DND-41 (cell line): ENCODE results near the gene HMBS.

Experiments
- ATAC-seq: fragments of 200-7000 bp; cut with Tn5 transposase; 3 replicates; pipeline ENCODE4 v1.9.1; 2021; ENCODE audit warnings: low read depth; ENCODE audit not compliant: insufficient read depth
- DNase-seq: peaks from one replicate; pipeline ENCODE4 v3.0.0-alpha.2; 2020
- H2AFZ ChIP-seq: 2 replicates; pipeline ENCODE4 v1.6.0; 2012; ENCODE audit warnings: low read depth, low read length
- H3K27ac ChIP-seq: 2 replicates; pipeline ENCODE4 v1.5.1; 2012; ENCODE audit warnings: low read length, inconsistent platforms
- H3K27me3 ChIP-seq: fragments of 200-600 bp; sonication (generic); 2 replicates; pipeline ENCODE4 v1.6.0; 2012; ENCODE audit warnings: low read length, mild to moderate bottlenecking, inconsistent platforms; ENCODE audit not compliant: insufficient read depth, poor library complexity
- H3K36me3 ChIP-seq: 2 replicates; pipeline ENCODE4 v1.5.1; 2012; ENCODE audit warnings: low read length, inconsistent platforms; ENCODE audit not compliant: insufficient read depth
- H3K4me1 ChIP-seq: 2 replicates; pipeline ENCODE4 v1.5.1; 2012; ENCODE audit warnings: mild to moderate bottlenecking, low read length; ENCODE audit not compliant: insufficient read depth
- H3K4me2 ChIP-seq: 2 replicates; pipeline ENCODE4 v1.6.0; 2012; ENCODE audit warnings: mild to moderate bottlenecking, moderate library complexity, low read length, inconsistent platforms; ENCODE audit not compliant: insufficient read depth
- H3K4me3 ChIP-seq, 2 experiments: fragments of 200-600 bp in 1 of 2; shearing (Covaris generic) in 1 of 2; 2 replicates each; pipeline ENCODE4 v1.5.1; 2012 to 2016; ENCODE audit warnings: inconsistent platforms in 2 of 2, low read length in 2 of 2, mild to moderate bottlenecking in 2 of 2, low read depth in 1 of 2, moderate library complexity in 1 of 2
- H3K79me2 ChIP-seq: 2 replicates; pipeline ENCODE4 v1.6.0; 2012; ENCODE audit warnings: low read length, inconsistent platforms; ENCODE audit not compliant: insufficient read depth
- H3K9ac ChIP-seq: 2 replicates; pipeline ENCODE4 v1.6.0; 2012; ENCODE audit warnings: low read depth, mild to moderate bottlenecking, inconsistent platforms, low read length, moderate library complexity
- H3K9me3 ChIP-seq: 2 replicates; pipeline ENCODE4 v1.5.1; 2012; ENCODE audit warnings: low read length, moderate library complexity, mild to moderate bottlenecking, inconsistent platforms; ENCODE audit not compliant: insufficient read depth, severe bottlenecking
- H4K20me1 ChIP-seq: 2 replicates; pipeline ENCODE4 v1.6.0; 2012; ENCODE audit warnings: low read length; ENCODE audit not compliant: insufficient read depth
- EZH2 ChIP-seq: IDR thresholded peaks from 3 replicates; pipeline ENCODE4 v1.6.1; 2012; ENCODE audit warnings: borderline replicate concordance, low read depth, mild to moderate bottlenecking, moderate library complexity, low read length, inconsistent platforms; ENCODE audit not compliant: severe bottlenecking
- TF ChIP-seq, protein P1 (sequence below): IDR thresholded peaks from 2 replicates; pipeline ENCODE4 v1.5.1; 2012; ENCODE audit warnings: borderline replicate concordance, low read length, moderate library complexity, mild to moderate bottlenecking; ENCODE audit not compliant: poor library complexity, severe bottlenecking; ENCODE audit errors: extremely low read depth

Gene HMBS

DNA sequence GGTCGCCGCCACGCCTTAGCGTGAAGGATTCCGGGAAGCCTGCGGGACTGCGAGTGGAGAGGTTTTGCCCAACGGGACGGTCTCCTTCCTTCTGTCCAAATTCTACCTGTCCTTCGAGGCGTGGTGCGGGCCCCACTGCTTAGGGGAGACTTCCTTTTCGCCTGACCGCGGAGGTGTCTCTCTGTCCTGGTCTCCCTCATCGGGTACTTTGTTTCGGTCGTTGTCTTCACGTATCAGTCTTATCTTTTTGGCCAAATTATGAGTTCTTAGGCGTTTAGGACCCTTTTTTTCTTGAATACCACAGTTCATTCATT lies 37.1 kb downstream of the HMBS start:
- Histone ChIP-seq H3K4me1 (peaks cover 26% of the 10 kb centered on the region), H3K27me3 (no peaks in the 10 kb centered on the region), H3K9ac (peak overlapping the region; percentile 68), H3K9me3 (no peaks in the 10 kb centered on the region), H3K36me3 (peaks cover 19% of the 10 kb centered on the region), H3K4me3 (peak overlapping the region; percentile 40 to 86), H3K27ac (peak overlapping the region; percentile 73), H4K20me1 (peaks cover 7% of the 10 kb centered on the region; the same call in 1 of the 2 replicates), H3K4me2 (peak overlapping the region; percentile 78), H3K79me2 (peaks cover 31% of the 10 kb centered on the region), H2AFZ (peak overlapping the region; percentile 80)
- DNase-seq (no peak), ATAC-seq (no peak)
- TF ChIP-seq EZH2 = no peak
- TF ChIP-seq, protein P1, sequence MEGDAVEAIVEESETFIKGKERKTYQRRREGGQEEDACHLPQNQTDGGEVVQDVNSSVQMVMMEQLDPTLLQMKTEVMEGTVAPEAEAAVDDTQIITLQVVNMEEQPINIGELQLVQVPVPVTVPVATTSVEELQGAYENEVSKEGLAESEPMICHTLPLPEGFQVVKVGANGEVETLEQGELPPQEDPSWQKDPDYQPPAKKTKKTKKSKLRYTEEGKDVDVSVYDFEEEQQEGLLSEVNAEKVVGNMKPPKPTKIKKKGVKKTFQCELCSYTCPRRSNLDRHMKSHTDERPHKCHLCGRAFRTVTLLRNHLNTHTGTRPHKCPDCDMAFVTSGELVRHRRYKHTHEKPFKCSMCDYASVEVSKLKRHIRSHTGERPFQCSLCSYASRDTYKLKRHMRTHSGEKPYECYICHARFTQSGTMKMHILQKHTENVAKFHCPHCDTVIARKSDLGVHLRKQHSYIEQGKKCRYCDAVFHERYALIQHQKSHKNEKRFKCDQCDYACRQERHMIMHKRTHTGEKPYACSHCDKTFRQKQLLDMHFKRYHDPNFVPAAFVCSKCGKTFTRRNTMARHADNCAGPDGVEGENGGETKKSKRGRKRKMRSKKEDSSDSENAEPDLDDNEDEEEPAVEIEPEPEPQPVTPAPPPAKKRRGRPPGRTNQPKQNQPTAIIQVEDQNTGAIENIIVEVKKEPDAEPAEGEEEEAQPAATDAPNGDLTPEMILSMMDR = no peak

GRCh38 chr11:119125821-119126220 lies 41.1 kb downstream of the HMBS start:
- peaks cover 30% of the 10 kb centered on the region for H3K36me3 ChIP-seq
- peaks cover 16% of the 10 kb centered on the region for H3K4me1 ChIP-seq
- no peaks in the 10 kb centered on the region for H3K9me3 ChIP-seq
- DNase-seq (no peak), ATAC-seq (no peak)
- H3K79me2 ChIP-seq = peaks cover 28% of the 10 kb centered on the region
- H2AFZ ChIP-seq = no peak overlapping the region
- TF ChIP-seq, protein P1 = no peak
- no peak for TF ChIP-seq EZH2
- peaks cover 7% of the 10 kb centered on the region; the same call in 1 of the 2 replicates for H4K20me1 ChIP-seq
- no peak overlapping the region for H3K4me2 ChIP-seq
- H3K27ac ChIP-seq = no peak overlapping the region
- no peak overlapping the region for H3K4me3 ChIP-seq
- no peaks in the 10 kb centered on the region for H3K27me3 ChIP-seq
- H3K9ac ChIP-seq = no peak overlapping the region

DNA sequence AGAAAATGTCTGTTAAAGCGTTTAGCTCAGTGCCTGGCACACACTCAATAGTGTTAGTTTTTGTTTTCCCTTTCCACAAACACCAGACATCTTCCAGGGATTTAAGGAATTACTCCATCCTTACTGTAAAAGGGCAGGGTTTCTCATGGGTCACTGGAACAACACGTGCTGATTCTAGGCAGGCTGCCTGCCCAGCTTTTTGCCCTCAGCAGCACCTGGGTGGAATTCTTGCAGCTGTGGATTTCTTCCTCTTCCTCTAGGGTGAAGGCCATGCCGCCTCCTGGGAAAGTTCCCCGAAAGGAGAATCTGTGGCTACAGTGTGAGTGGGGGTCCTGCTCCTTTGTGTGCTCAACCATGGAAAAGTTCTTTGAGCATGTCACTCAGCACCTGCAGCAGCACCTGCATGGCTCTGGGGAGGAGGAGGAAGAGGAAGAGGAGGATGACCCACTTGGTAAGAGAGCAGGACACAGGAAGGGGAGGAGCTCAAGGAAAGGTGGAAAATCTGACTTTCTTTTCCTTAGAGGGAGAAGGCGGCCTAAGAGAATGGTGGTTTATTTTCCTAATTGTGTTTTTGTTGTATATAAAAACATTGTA lies 42.1 kb downstream of the HMBS start:
- Histone ChIP-seq H3K9ac (no peak overlapping the region), H3K36me3 (peaks cover 39% of the 10 kb centered on the region), H3K27ac (no peak overlapping the region), H3K4me3 (no peak overlapping the region), H3K4me1 (peaks cover 13% of the 10 kb centered on the region), H3K27me3 (no peaks in the 10 kb centered on the region), H3K9me3 (no peaks in the 10 kb centered on the region), H2AFZ (no peak overlapping the region), H4K20me1 (peaks cover 7% of the 10 kb centered on the region; the same call in 1 of the 2 replicates), H3K4me2 (no peak overlapping the region), H3K79me2 (peaks cover 23% of the 10 kb centered on the region)
- TF ChIP-seq, protein P1 = no peak
- TF ChIP-seq EZH2 = no peak
- no peak for ATAC-seq
- no peak for DNase-seq

GRCh38 chr11:119130662-119131061 lies 46.0 kb downstream of the HMBS start:
- H3K9me3 ChIP-seq = no peaks in the 10 kb centered on the region
- H3K27ac ChIP-seq = no peak overlapping the region
- no peak for DNase-seq
- peaks cover 57% of the 10 kb centered on the region for H3K36me3 ChIP-seq
- no peak overlapping the region for H3K4me3 ChIP-seq
- no peaks in the 10 kb centered on the region for H3K4me1 ChIP-seq
- no peaks in the 10 kb centered on the region for H3K27me3 ChIP-seq
- no peaks in the 10 kb centered on the region for H4K20me1 ChIP-seq
- no peak overlapping the region for H3K4me2 ChIP-seq
- TF ChIP-seq EZH2 = no peak
- TF ChIP-seq, protein P1 = no peak
- H3K79me2 ChIP-seq = no peaks in the 10 kb centered on the region
- H2AFZ ChIP-seq = no peak overlapping the region
- H3K9ac ChIP-seq = no peak overlapping the region
- no peak for ATAC-seq
